ENCODE measurements around the gene MBP. TPM values are rescaled to one million over a fixed set of nuclear protein-coding genes. Genes with fewer than 3 reads are reported as not detected.

Gene MBP
- total RNA-seq, 1 experiment from 2014 or later, result not detected

- BruUV-seq (replicated peaks), result no TSS peak
- no peaks in the 10 kb centered on the region for H3K36me3 ChIP-seq (ENCODE audit: insufficient read depth, low read length, poor library complexity, severe bottlenecking)
These were observed 194.0 kb downstream of the MBP start for GRCh38 chr18:76938619-76939018.

GRCh38 chr18:76937597-76937996 is 195.0 kb downstream of the MBP start:
- intact Hi-C loops (cut with micrococcal nuclease; ENCODE audit: unreplicated experiment), result no loop called here

More at GRCh38 chr18:76938619-76939018, 194.0 kb downstream of the MBP start:
- Histone ChIP-seq H3K27me3 (replicated peaks; ENCODE audit: insufficient read depth, low read depth, low read length, poor library complexity) (no peaks in the 10 kb centered on the region), H3K27ac (ENCODE audit: low read depth, low read length, poor library complexity, severe bottlenecking) (no peak overlapping the region), H3K4me1 (ENCODE audit: insufficient read depth, low read length, poor library complexity, severe bottlenecking) (no peaks in the 10 kb centered on the region), H3K9me3 (ENCODE audit: low read depth, low read length, poor library complexity, severe bottlenecking) (no peaks in the 10 kb centered on the region), H3K4me3 (ENCODE audit: low read depth, low read length, poor library complexity, severe bottlenecking) (no peak overlapping the region)
- ChIA-PET CTCF (no interaction called here), POLR2A (ENCODE audit: low non-redundant PET) (no interaction called here)
- intact Hi-C loops (cut with micrococcal nuclease; ENCODE audit: unreplicated experiment), result no loop called here
- no peak for DNase-seq (ENCODE audit: low spot score)
- TF ChIP-seq CTCF (conservative IDR thresholded peaks at IDR 0.05; ENCODE audit: low read depth, low read length) (no peak), EZH2 (IDR thresholded peaks at IDR 0.05; ENCODE audit: borderline replicate concordance, low read depth, low read length, poor library complexity, severe bottlenecking) (no peak)

DNA sequence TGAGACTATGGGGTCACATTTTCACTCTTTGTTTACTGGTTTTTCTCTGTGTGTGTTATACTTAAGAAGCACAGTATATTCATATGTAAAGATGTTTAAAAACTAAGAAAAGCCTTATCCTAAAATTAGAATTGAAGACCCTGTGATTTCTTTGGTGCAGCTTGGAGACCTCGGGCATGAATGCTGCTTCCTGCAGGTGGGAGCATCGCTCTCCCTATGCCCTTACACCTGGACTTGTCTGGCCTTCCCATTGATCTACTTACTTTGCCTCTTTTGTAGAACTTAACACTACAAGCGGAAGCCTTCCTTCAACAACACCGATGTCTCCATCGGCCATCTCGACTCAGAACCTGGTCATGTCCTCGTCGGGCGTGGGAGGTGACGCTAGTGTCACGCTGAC is 195.7 kb downstream of the MBP start:
- TF ChIP-seq EZH2 (IDR thresholded peaks at IDR 0.05; ENCODE audit: borderline replicate concordance, low read depth, low read length, poor library complexity, severe bottlenecking), result no peak
- no peak for TF ChIP-seq CTCF (conservative IDR thresholded peaks at IDR 0.05; ENCODE audit: low read depth, low read length)
- ChIA-PET CTCF (no interaction called here), POLR2A (ENCODE audit: low non-redundant PET) (no interaction called here)
- H3K4me1 ChIP-seq (ENCODE audit: insufficient read depth, low read length, poor library complexity, severe bottlenecking), result no peaks in the 10 kb centered on the region
- no peaks in the 10 kb centered on the region for H3K27me3 ChIP-seq (replicated peaks; ENCODE audit: insufficient read depth, low read depth, low read length, poor library complexity)
- DNase-seq (ENCODE audit: low spot score), result no peak
- no peaks in the 10 kb centered on the region for H3K36me3 ChIP-seq (ENCODE audit: insufficient read depth, low read length, poor library complexity, severe bottlenecking)
- intact Hi-C loops (cut with micrococcal nuclease; ENCODE audit: unreplicated experiment), result no loop called here
- no TSS peak for BruUV-seq (replicated peaks)
- H3K9me3 ChIP-seq (ENCODE audit: low read depth, low read length, poor library complexity, severe bottlenecking), result no peaks in the 10 kb centered on the region
- no peak overlapping the region for H3K4me3 ChIP-seq (ENCODE audit: low read depth, low read length, poor library complexity, severe bottlenecking)
- no peak overlapping the region for H3K27ac ChIP-seq (ENCODE audit: low read depth, low read length, poor library complexity, severe bottlenecking)

More at GRCh38 chr18:76937597-76937996, 195.0 kb downstream of the MBP start:
- no TSS peak for BruUV-seq (replicated peaks)
- POLR2A ChIA-PET (ENCODE audit: low non-redundant PET), result no interaction called here
- Histone ChIP-seq H3K4me3 (ENCODE audit: low read depth, low read length, poor library complexity, severe bottlenecking) (no peak overlapping the region), H3K36me3 (ENCODE audit: insufficient read depth, low read length, poor library complexity, severe bottlenecking) (no peaks in the 10 kb centered on the region), H3K27me3 (replicated peaks; ENCODE audit: insufficient read depth, low read depth, low read length, poor library complexity) (no peaks in the 10 kb centered on the region), H3K27ac (ENCODE audit: low read depth, low read length, poor library complexity, severe bottlenecking) (no peak overlapping the region), H3K9me3 (ENCODE audit: low read depth, low read length, poor library complexity, severe bottlenecking) (no peaks in the 10 kb centered on the region), H3K4me1 (ENCODE audit: insufficient read depth, low read length, poor library complexity, severe bottlenecking) (no peaks in the 10 kb centered on the region)
- CTCF ChIA-PET, result no interaction called here
- TF ChIP-seq CTCF (conservative IDR thresholded peaks at IDR 0.05; ENCODE audit: low read depth, low read length), result no peak
- no peak for TF ChIP-seq EZH2 (IDR thresholded peaks at IDR 0.05; ENCODE audit: borderline replicate concordance, low read depth, low read length, poor library complexity, severe bottlenecking)
- no peak for DNase-seq (ENCODE audit: low spot score)
